CD14-positive monocyte (primary cell): Measurements from ENCODE around the gene S100A10. TPM values are rescaled to one million over a fixed set of nuclear protein-coding genes. Genes with fewer than 3 reads are reported as not detected.

Experiments
- DNase-seq, 3 donors: peaks; one replicate each; pipeline ENCODE4 v3.0.0-alpha.2; 2011 to 2022
- H2AFZ ChIP-seq: 2 replicates; pipeline ENCODE4 v1.6.0; 2012; ENCODE audit warnings: mild to moderate bottlenecking, low read depth, low read length, inconsistent platforms; ENCODE audit not compliant: insufficient read depth, poor library complexity, severe bottlenecking
- H3K27ac ChIP-seq, 2 donors: 1 replicate in 1 of 2; 2 replicates in 1 of 2; pipeline ENCODE4 v1.5.1; 2012 to 2013; ENCODE audit warnings: low read length in 2 of 2, control low read depth in 1 of 2, inconsistent platforms in 1 of 2, low read depth in 1 of 2, mild to moderate bottlenecking in 1 of 2
- H3K27me3 ChIP-seq, 2 donors: one replicate each; pipeline versions ENCODE4 v1.6.0 to v1.6.1; 2011 to 2013; ENCODE audit warnings: low read length in 2 of 2; ENCODE audit not compliant: control insufficient read depth in 2 of 2, insufficient read depth in 2 of 2
- H3K36me3 ChIP-seq, 2 donors: replicated peaks in 1 of 2; 1 replicate in 1 of 2; 2 replicates in 1 of 2; pipeline versions ENCODE4 v1.5.1 to v1.6.1; 2012 to 2013; ENCODE audit warnings: low read length in 2 of 2, control low read depth in 1 of 2, inconsistent platforms in 1 of 2, mild to moderate bottlenecking in 1 of 2; ENCODE audit not compliant: insufficient read depth in 2 of 2, control insufficient read depth in 1 of 2
- H3K4me1 ChIP-seq, 2 donors: 1 replicate in 1 of 2; 2 replicates in 1 of 2; pipeline versions ENCODE4 v1.5.1 to v1.6.1; 2012 to 2013; ENCODE audit warnings: low read length in 2 of 2, control low read depth in 1 of 2, inconsistent platforms in 1 of 2, mild to moderate bottlenecking in 1 of 2, moderate library complexity in 1 of 2; ENCODE audit not compliant: insufficient read depth in 2 of 2, control insufficient read depth in 1 of 2
- H3K4me2 ChIP-seq: replicated peaks from 2 replicates; pipeline ENCODE3; 2012; ENCODE audit warnings: low read length, moderate library complexity, mild to moderate bottlenecking; ENCODE audit not compliant: poor library complexity, severe bottlenecking; ENCODE audit errors: extremely low read depth
- H3K4me3 ChIP-seq, 3 experiments: fragments of 200-600 bp in 1 of 3; sonication (generic) in 1 of 3; replicated peaks in 1 of 3; 1 replicate in 2 of 3; 2 replicates in 1 of 3; pipeline ENCODE4 v1.5.1; 2011 to 2013; ENCODE audit warnings: low read length in 3 of 3, mild to moderate bottlenecking in 3 of 3, control low read depth in 2 of 3, low read depth in 2 of 3, inconsistent platforms in 1 of 3, moderate library complexity in 1 of 3
- H3K79me2 ChIP-seq: 2 replicates; pipeline ENCODE4 v1.6.0; 2012; ENCODE audit warnings: mild to moderate bottlenecking, control low read depth, inconsistent platforms, low read length, moderate library complexity; ENCODE audit not compliant: insufficient read depth
- H3K9ac ChIP-seq: 2 replicates; pipeline ENCODE4 v1.6.0; 2017; ENCODE audit warnings: low read length, mild to moderate bottlenecking; ENCODE audit not compliant: insufficient read depth, poor library complexity, severe bottlenecking
- H3K9me3 ChIP-seq, 2 donors: replicated peaks in 1 of 2; 1 replicate in 1 of 2; 2 replicates in 1 of 2; pipeline versions ENCODE4 v1.5.1 to v1.6.1; 2012 to 2013; ENCODE audit warnings: low read length in 2 of 2, control low read depth in 1 of 2; ENCODE audit not compliant: control insufficient read depth in 1 of 2, insufficient read depth in 1 of 2
- H4K20me1 ChIP-seq: 2 replicates; pipeline ENCODE4 v1.6.0; 2012; ENCODE audit warnings: mild to moderate bottlenecking, low read length, control low read depth, moderate library complexity; ENCODE audit not compliant: insufficient read depth
- H3K27ac Mint-ChIP-seq, 7 donors: one replicate each; pipeline ENCODE4 v1.8.0; 2020; ENCODE audit warnings: mild to moderate bottlenecking in 7 of 7, mixed read lengths in 7 of 7, moderate library complexity in 6 of 7, inconsistent platforms in 2 of 7
- H3K27me3 Mint-ChIP-seq, 3 donors: one replicate each; pipeline ENCODE4 v1.8.0; 2021 to 2022; ENCODE audit warnings: low read depth in 3 of 3, mild to moderate bottlenecking in 3 of 3, mixed read lengths in 3 of 3, moderate library complexity in 3 of 3, inconsistent platforms in 1 of 3
- H3K36me3 Mint-ChIP-seq, 2 donors: one replicate each; pipeline ENCODE4 v1.8.0; 2020; ENCODE audit warnings: mixed read lengths in 2 of 2, inconsistent platforms in 1 of 2, mild to moderate bottlenecking in 1 of 2
- H3K4me1 Mint-ChIP-seq: one replicate; pipeline ENCODE4 v1.8.0; 2020; ENCODE audit warnings: mild to moderate bottlenecking, mixed read lengths
- H3K4me3 Mint-ChIP-seq, 2 donors: one replicate each; pipeline ENCODE4 v1.8.0; 2020; ENCODE audit warnings: mild to moderate bottlenecking in 2 of 2, mixed read lengths in 2 of 2, moderate library complexity in 1 of 2
- H3K9me3 Mint-ChIP-seq, 7 donors: one replicate each; pipeline ENCODE4 v1.8.0; 2020 to 2022; ENCODE audit warnings: mixed read lengths in 7 of 7, mild to moderate bottlenecking in 6 of 7, moderate library complexity in 6 of 7, inconsistent platforms in 2 of 7
- CTCF ChIP-seq: fragments of 200-600 bp; IDR thresholded peaks from one replicate; pipeline ENCODE4 v1.8.0; 2022; ENCODE audit warnings: antibody characterized with exemption, mild to moderate bottlenecking
- WGBS: methylation state at CpG from one replicate; pipeline ENCODE4 v1.1.5; 2013; ENCODE audit warnings: missing lambda C conversion rate; ENCODE audit not compliant: insufficient coverage; 5-methylcytosine and 5-hydroxymethylcytosine counted together
- intact Hi-C, 2 donors: fragments of 100-400 bp; cut with micrococcal nuclease; formaldehyde crosslinking; loops; one replicate each; pipeline versions ENCODE4 v1.15.0 to v1.15.1; 2023
- polyA minus RNA-seq: library from RNA; depleted of rRNA, polyadenylated mRNA; stranded (reverse); fragments of >200 nt; gene quantifications from 2 replicates; pipeline ENCODE4 v1.2.3, GENCODE V29; 2012
- polyA plus RNA-seq, 3 donors: library from polyadenylated mRNA; depleted of rRNA in 1 of 3; unstranded in 2 of 3; stranded (reverse) in 1 of 3; fragments of 300-500 nt in 2 of 3; fragments of >200 nt in 1 of 3; fragmentation: Illumina TruSeq in 2 of 3; gene quantifications; 1 replicate in 2 of 3; 2 replicates in 1 of 3; pipeline ENCODE4 v1.2.3, GENCODE V29; 2012 to 2021
- total RNA-seq, 12 experiments: library from RNA in 1 of 12; stranded (reverse) in 1 of 12; fragments of 120-200 nt in 1 of 12; gene quantifications; one replicate each; pipeline ENCODE4 v1.2.4 and lab custom pipeline; 2013 to 2026; ENCODE audit warnings: mixed read lengths in 6 of 12, inconsistent platforms in 1 of 12

The S100A10 gene
- 338 TPM for total RNA-seq (2013)
- polyA plus RNA-seq (1,000 to 10,000 TPM in 2 of 3 donors, 100 to 1,000 TPM in 1; 422 to 2,138 (median 2,129) TPM), polyA minus RNA-seq (60.4 and 76.4 TPM in 2 replicates), total RNA-seq (lab: John Stamatoyannopoulos, UW) (167 to 392 (median 280) reads per million in 11 experiments)

- no peaks in the 10 kb centered on the region for H3K9me3 ChIP-seq
- peak; percentile 65 to 78 (median 76) for DNase-seq
- no peak for TF ChIP-seq CTCF
- Mint-ChIP-seq H3K9me3 (peaks cover 0 to 3% (median 0%) of the 10 kb centered on the region in 7 donors), H3K36me3 (peaks cover 22% of the 10 kb centered on the region in 2 donors), H3K4me3 (peak within 1 kb of the TSS; percentile 98), H3K27me3 (peaks cover 0 to 5% (median 5%) of the 10 kb centered on the region in 3 donors), H3K4me1 (peaks cover 48% of the 10 kb centered on the region), H3K27ac (peak within 1 kb of the TSS; percentile 99 to 100 (median 99))
- peaks cover 37% of the 10 kb centered on the region for H4K20me1 ChIP-seq
- peak within 1 kb of the TSS; percentile 100 for H3K9ac ChIP-seq
- H3K27me3 ChIP-seq = no peaks in the 10 kb centered on the region
- 2% methylated on average over 57 of the region's 69 CpGs for WGBS
- H3K27ac ChIP-seq = peak within 1 kb of the TSS; percentile 95 to 100
- intact Hi-C loops = loop anchor here (2.0 to 10.0 kb wide), 6 partner anchors 43 to 379 kb away; partner anchors contain the start of genes S100A11 (in 2 of the 2) and SNX27 (in 1 of the 2)
- H3K4me2 ChIP-seq = peak within 1 kb of the TSS; percentile 87
- peaks cover 53% of the 10 kb centered on the region for H3K79me2 ChIP-seq
- peaks cover 42 to 45% of the 10 kb centered on the region in 2 donors for H3K4me1 ChIP-seq
- peak within 1 kb of the TSS; percentile 89 to 95 (median 94) for H3K4me3 ChIP-seq
- H3K36me3 ChIP-seq = peaks cover 0 to 7% of the 10 kb centered on the region in 2 donors
- H2AFZ ChIP-seq = peak within 1 kb of the TSS; percentile 81
Measured at GRCh38 chr1:151993734-151994496, at the start of gene S100A10. TSS of gene S100A10 (minus strand) at chr1:151993859. CDS start at chr1:151986230, 7,629 bp downstream.

GRCh38 chr1:152042030-152042429, 48.4 kb upstream of the S100A10 start:
- peaks cover 63 to 73% of the 10 kb centered on the region in 2 donors for H3K4me1 ChIP-seq
- no peak overlapping the region for H2AFZ ChIP-seq
- no peak overlapping the region for H3K4me3 ChIP-seq
- DNase-seq = no peak
- H3K79me2 ChIP-seq = peaks cover 10% of the 10 kb centered on the region
- no peak for TF ChIP-seq CTCF
- intact Hi-C loops = no loop called here
- H4K20me1 ChIP-seq = no peaks in the 10 kb centered on the region
- H3K36me3 Mint-ChIP-seq = peaks cover 0 to 2% of the 10 kb centered on the region in 2 donors
- H3K27me3 Mint-ChIP-seq = no peaks in the 10 kb centered on the region
- no peak overlapping the region for H3K4me3 Mint-ChIP-seq
- no peak overlapping the region for H3K4me2 ChIP-seq
- no peaks in the 10 kb centered on the region for H3K9me3 ChIP-seq
- peaks cover 0 to 3% (median 0%) of the 10 kb centered on the region in 7 donors for H3K9me3 Mint-ChIP-seq
- H3K4me1 Mint-ChIP-seq = peaks cover 19% of the 10 kb centered on the region
- H3K36me3 ChIP-seq = no peaks in the 10 kb centered on the region
- H3K27me3 ChIP-seq = no peaks in the 10 kb centered on the region
- H3K27ac Mint-ChIP-seq = no peak overlapping the region
- no peak overlapping the region for H3K9ac ChIP-seq
- H3K27ac ChIP-seq = no peak overlapping the region
- WGBS = 100% methylated on average over 1 of the region's 1 CpG
